Lower leg skin (tissue), 3 donors: ENCODE measurements around the gene DCDC2B.

Experiments used
- CTCF ChIP-seq, 3 donors: fragments of 450-650 bp; IDR thresholded peaks; one replicate each; pipeline ENCODE4 v1.5.1; 2016; ENCODE audit warnings: antibody characterized with exemption in 3 of 3, mild to moderate bottlenecking in 3 of 3, moderate library complexity in 2 of 3
- POLR2A ChIP-seq, 2 donors: fragments of 450-650 bp; IDR thresholded peaks; one replicate each; pipeline ENCODE4 v1.6.1; 2016 to 2017; ENCODE audit warnings: antibody characterized with exemption in 2 of 2, mild to moderate bottlenecking in 1 of 2, moderate library complexity in 1 of 2

GRCh38 chr1:32179193-32179442 is 29.8 kb upstream of the DCDC2B start:
- TF ChIP-seq POLR2A (IDR thresholded peaks at IDR 0.05) (no peak), CTCF (IDR thresholded peaks at IDR 0.05) (no peak)
